Esophagus muscularis mucosa (tissue), 3 donors: Measurements from ENCODE around the gene UBE2O.

Source experiments
- EP300 ChIP-seq: sonication (generic); formaldehyde crosslinking; IDR thresholded peaks from one replicate; pipeline ENCODE4 v1.6.1; 2017; ENCODE audit warnings: antibody characterized with exemption
- TF ChIP-seq, protein P1 (sequence below), 3 experiments: fragments of 200-600 bp in 2 of 3; fragments of 450-650 bp in 1 of 3; sonication (generic) in 2 of 3; IDR thresholded peaks; one replicate each; pipeline ENCODE4 v1.5.1; 2017 to 2019; ENCODE audit warnings: antibody characterized with exemption in 3 of 3, mild to moderate bottlenecking in 2 of 3, moderate library complexity in 1 of 3

DNA sequence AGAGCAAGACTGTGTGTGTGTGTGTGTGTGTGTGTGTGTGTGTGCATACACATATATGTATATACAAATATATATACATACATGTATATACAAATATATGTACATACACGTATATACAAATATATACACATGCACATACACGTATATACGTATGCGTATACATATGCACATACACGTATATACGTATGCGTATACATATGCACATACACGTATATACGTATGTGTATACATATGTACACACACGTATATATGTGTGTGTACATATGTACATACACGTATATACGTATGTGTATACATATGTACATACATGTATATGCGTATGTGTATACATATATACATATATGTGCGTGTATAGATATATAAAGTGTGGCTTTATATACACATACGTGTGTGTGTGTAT, 37.2 kb downstream of the UBE2O start:
- no peak for TF ChIP-seq EP300
- TF ChIP-seq, protein P1, sequence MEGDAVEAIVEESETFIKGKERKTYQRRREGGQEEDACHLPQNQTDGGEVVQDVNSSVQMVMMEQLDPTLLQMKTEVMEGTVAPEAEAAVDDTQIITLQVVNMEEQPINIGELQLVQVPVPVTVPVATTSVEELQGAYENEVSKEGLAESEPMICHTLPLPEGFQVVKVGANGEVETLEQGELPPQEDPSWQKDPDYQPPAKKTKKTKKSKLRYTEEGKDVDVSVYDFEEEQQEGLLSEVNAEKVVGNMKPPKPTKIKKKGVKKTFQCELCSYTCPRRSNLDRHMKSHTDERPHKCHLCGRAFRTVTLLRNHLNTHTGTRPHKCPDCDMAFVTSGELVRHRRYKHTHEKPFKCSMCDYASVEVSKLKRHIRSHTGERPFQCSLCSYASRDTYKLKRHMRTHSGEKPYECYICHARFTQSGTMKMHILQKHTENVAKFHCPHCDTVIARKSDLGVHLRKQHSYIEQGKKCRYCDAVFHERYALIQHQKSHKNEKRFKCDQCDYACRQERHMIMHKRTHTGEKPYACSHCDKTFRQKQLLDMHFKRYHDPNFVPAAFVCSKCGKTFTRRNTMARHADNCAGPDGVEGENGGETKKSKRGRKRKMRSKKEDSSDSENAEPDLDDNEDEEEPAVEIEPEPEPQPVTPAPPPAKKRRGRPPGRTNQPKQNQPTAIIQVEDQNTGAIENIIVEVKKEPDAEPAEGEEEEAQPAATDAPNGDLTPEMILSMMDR (IDR thresholded peaks at IDR 0.05), result no peak
